GM12878 (cell line): Measurements from ENCODE around the gene CTSO. TPM values are rescaled to one million over a fixed set of nuclear protein-coding genes. Genes with fewer than 3 reads are reported as not detected.
A peak's percentile ranks its signal among the peaks of the same experiment; 100 is the strongest.

ENCODE experiments used
- ATAC-seq: fragments of 200-7000 bp; cut with Tn5 transposase; 3 replicates; pipeline ENCODE4 v1.9.1; 2020; ENCODE audit warnings: mild to moderate bottlenecking, moderate library complexity
- BruUV-seq: library from RNA; stranded (reverse); fragments of 400-500 nt; replicated peaks from 2 replicates; lab custom pipeline; 2021; lab: Mats Ljungman, UMichigan
- CTCF ChIA-PET: fragments of 300-600 bp; sonication (Branson Sonifier 250); formaldehyde crosslinking; extraction: SDS; loops from one replicate; lab custom pipeline; 2021; ENCODE audit warnings: inconsistent platforms; lab: Yijun Ruan, JAX
- POLR2A ChIA-PET: fragments of 350-600 bp; formaldehyde crosslinking; extraction: SDS; loops from one replicate; lab custom pipeline; 2021; ENCODE audit warnings: inconsistent platforms; lab: Charles Lee
- RAD21 ChIA-PET: fragments of 300-600 bp; sonication (Branson Sonifier 250); formaldehyde crosslinking; loops from one replicate; lab custom pipeline; 2023; ENCODE audit warnings: antibody characterized with exemption; ENCODE audit not compliant: unreplicated experiment; lab: Charles Lee
- SMC1A ChIA-PET: fragments of 300-600 bp; sonication (Branson Sonifier 250); formaldehyde crosslinking; loops from one replicate; lab custom pipeline; 2023; ENCODE audit not compliant: unreplicated experiment, uncharacterized antibody; lab: Charles Lee
- DNase-seq: peaks from one replicate; pipeline ENCODE4 v3.0.0-alpha.2; 2011; ENCODE audit warnings: low read depth, low spot score
- FAIRE-seq: peaks from 3 replicates; lab custom pipeline; 2011; peaks lifted over from hg19 to GRCh38; lab: Jason Lieb, UNC
- H2AFZ ChIP-seq: 2 replicates; pipeline ENCODE4 v1.6.0; 2011; ENCODE audit warnings: low read depth, low read length, control low read depth; ENCODE audit not compliant: control insufficient read depth
- H3K27ac ChIP-seq: 2 replicates; pipeline ENCODE4 v1.5.1; 2011; ENCODE audit warnings: control low read depth; ENCODE audit not compliant: control insufficient read depth, insufficient read depth
- H3K27me3 ChIP-seq, 2 experiments: replicated peaks in 1 of 2; 2 replicates each; pipeline versions ENCODE4 v1.6.0 to v1.6.1; 2011; ENCODE audit warnings: low read length in 1 of 2; ENCODE audit not compliant: control insufficient read depth in 2 of 2, insufficient read depth in 2 of 2
- H3K36me3 ChIP-seq, 2 experiments: 2 replicates each; pipeline ENCODE4 v1.5.1; 2011; ENCODE audit warnings: low read length in 1 of 2; ENCODE audit not compliant: control insufficient read depth in 2 of 2, insufficient read depth in 2 of 2
- H3K4me1 ChIP-seq: 2 replicates; pipeline ENCODE4 v1.6.1; 2011; ENCODE audit warnings: mild to moderate bottlenecking, low read length, moderate library complexity, mixed read lengths; ENCODE audit not compliant: control insufficient read depth, insufficient read depth
- H3K4me2 ChIP-seq: 2 replicates; pipeline ENCODE4 v1.6.0; 2011; ENCODE audit warnings: control low read depth; ENCODE audit not compliant: control insufficient read depth, insufficient read depth
- H3K4me3 ChIP-seq: fragments of 200-600 bp; sonication (generic); 2 replicates; pipeline ENCODE4 v1.5.1; 2016
- H3K79me2 ChIP-seq: 2 replicates; pipeline ENCODE4 v1.6.0; 2011; ENCODE audit warnings: low read length; ENCODE audit not compliant: control insufficient read depth, insufficient read depth
- H3K9ac ChIP-seq: 2 replicates; pipeline ENCODE4 v1.8.0; 2011; ENCODE audit warnings: low read length, control low read depth, mixed read lengths; ENCODE audit not compliant: control insufficient read depth, insufficient read depth
- H3K9me3 ChIP-seq: replicated peaks from 3 replicates; pipeline ENCODE4 v1.5.1; 2011; ENCODE audit warnings: mild to moderate bottlenecking, low read length; ENCODE audit not compliant: control insufficient read depth, insufficient read depth
- H4K20me1 ChIP-seq: 2 replicates; pipeline ENCODE4 v1.6.0; 2011; ENCODE audit not compliant: control insufficient read depth, insufficient read depth
- CBX3 ChIP-seq: fragments of 200-600 bp; sonication (generic); IDR thresholded peaks from 2 replicates; pipeline ENCODE4 v1.6.1; 2016; ENCODE audit warnings: low read depth, borderline replicate concordance
- CUX1 ChIP-seq: IDR thresholded peaks from 2 replicates; pipeline ENCODE4 v1.6.1; 2012; ENCODE audit warnings: improper control_type of control experiment, low read depth, low read length; ENCODE audit not compliant: insufficient replicate concordance
- KAT2A ChIP-seq: conservative IDR thresholded peaks from 2 replicates; pipeline ENCODE4 v1.6.1; 2011; ENCODE audit warnings: low read depth, low read length; ENCODE audit not compliant: control insufficient read depth
- NFIC ChIP-seq: IDR thresholded peaks from 2 replicates; pipeline ENCODE4 v1.6.1; 2012; ENCODE audit warnings: low read depth, mild to moderate bottlenecking, inconsistent platforms, low read length, moderate library complexity
- NFYB ChIP-seq: IDR thresholded peaks from 2 replicates; pipeline ENCODE4 v1.6.1; 2011; ENCODE audit warnings: low read depth, mild to moderate bottlenecking, low read length, improper control_type of control experiment, moderate library complexity; ENCODE audit not compliant: insufficient read depth
- NR2C1 ChIP-seq: fragments of 450-650 bp; IDR thresholded peaks from 2 replicates; pipeline ENCODE4 v1.6.1; 2017; ENCODE audit warnings: antibody characterized with exemption, mild to moderate bottlenecking, moderate library complexity
- PML ChIP-seq: IDR thresholded peaks from 2 replicates; pipeline ENCODE4 v1.6.1; 2012; ENCODE audit warnings: low read length, inconsistent platforms
- TARDBP ChIP-seq: IDR thresholded peaks from 2 replicates; pipeline ENCODE4 v1.6.1; 2016; ENCODE audit warnings: borderline replicate concordance
- USF1 ChIP-seq: IDR thresholded peaks from 2 replicates; pipeline ENCODE4 v1.6.1; 2011; ENCODE audit warnings: borderline replicate concordance, low read depth, mild to moderate bottlenecking, moderate library complexity, mixed read lengths, low read length; ENCODE audit not compliant: insufficient read depth; ENCODE audit errors: extremely low read length
- WGBS: methylation state at CpG from one replicate; pipeline ENCODE4 v1.1.6; 2016; ENCODE audit warnings: low lambda C conversion rate; ENCODE audit not compliant: insufficient replicate concordance, insufficient coverage; ENCODE audit errors: missing lambda C conversion rate; 5-methylcytosine and 5-hydroxymethylcytosine counted together
- in situ Hi-C: fragments of 300-500 bp; cut with MboI; formaldehyde crosslinking; loops from 9 replicates; pipeline ENCODE4 v1.14.3; 2018; ENCODE audit warnings: mixed read lengths
- intact Hi-C: fragments of 100-400 bp; cut with micrococcal nuclease; formaldehyde crosslinking; loops from one replicate; pipeline ENCODE4 v1.14.2; 2022; ENCODE audit not compliant: unreplicated experiment
- polyA plus RNA-seq, 11 experiments: library from polyadenylated mRNA; depleted of rRNA in 4 of 11; unstranded in 6 of 11; stranded (reverse) in 5 of 11; fragments of >200 nt; fragmentation: Nextera tagmentation in 4 of 11; fragmentation: Illumina TruSeq in 1 of 11; extraction: Ambion mirVana in 4 of 11; extraction: Trizol in 1 of 11; gene quantifications; 1 replicate in 1 of 11; 2 replicates in 10 of 11; pipeline versions ENCODE4 v1.2.1 to v1.2.3, GENCODE V29; 2011 to 2016; ENCODE audit warnings: inconsistent platforms in 2 of 11, missing spikeins in 2 of 11, low read depth in 1 of 11
- total RNA-seq, 4 experiments: library from RNA; depleted of rRNA in 3 of 4; stranded (reverse); fragments of >200 nt in 3 of 4; fragmentation: Illumina TruSeq in 1 of 4; extraction: Trizol in 1 of 4; gene quantifications; 2 replicates each; pipeline versions ENCODE4 v1.2.1 to v1.2.3, GENCODE V29; 2013 to 2021
- TF ChIP-seq, protein P1 (sequence below): IDR thresholded peaks from 2 replicates; pipeline ENCODE4 v1.6.1; 2012; ENCODE audit warnings: low read depth, low read length, improper control_type of control experiment
- TF ChIP-seq, protein P2 (sequence below): fragments of 450-650 bp; IDR thresholded peaks from 2 replicates; pipeline ENCODE4 v1.6.1; 2016; ENCODE audit warnings: mild to moderate bottlenecking

Gene CTSO
- total and polyA plus RNA-seq, 10 of the 15 experiments (the other 5 are each of a cell fraction or from before 2014, with no cell fraction given): 3.9 to 9.7 (median 7.0) TPM

GRCh38 chr4:155954118-155954685 is 536 bp upstream of the CTSO start (continued):
- TF ChIP-seq, protein P1, sequence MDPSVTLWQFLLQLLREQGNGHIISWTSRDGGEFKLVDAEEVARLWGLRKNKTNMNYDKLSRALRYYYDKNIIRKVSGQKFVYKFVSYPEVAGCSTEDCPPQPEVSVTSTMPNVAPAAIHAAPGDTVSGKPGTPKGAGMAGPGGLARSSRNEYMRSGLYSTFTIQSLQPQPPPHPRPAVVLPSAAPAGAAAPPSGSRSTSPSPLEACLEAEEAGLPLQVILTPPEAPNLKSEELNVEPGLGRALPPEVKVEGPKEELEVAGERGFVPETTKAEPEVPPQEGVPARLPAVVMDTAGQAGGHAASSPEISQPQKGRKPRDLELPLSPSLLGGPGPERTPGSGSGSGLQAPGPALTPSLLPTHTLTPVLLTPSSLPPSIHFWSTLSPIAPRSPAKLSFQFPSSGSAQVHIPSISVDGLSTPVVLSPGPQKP: no peak
- TF ChIP-seq, protein P2, sequence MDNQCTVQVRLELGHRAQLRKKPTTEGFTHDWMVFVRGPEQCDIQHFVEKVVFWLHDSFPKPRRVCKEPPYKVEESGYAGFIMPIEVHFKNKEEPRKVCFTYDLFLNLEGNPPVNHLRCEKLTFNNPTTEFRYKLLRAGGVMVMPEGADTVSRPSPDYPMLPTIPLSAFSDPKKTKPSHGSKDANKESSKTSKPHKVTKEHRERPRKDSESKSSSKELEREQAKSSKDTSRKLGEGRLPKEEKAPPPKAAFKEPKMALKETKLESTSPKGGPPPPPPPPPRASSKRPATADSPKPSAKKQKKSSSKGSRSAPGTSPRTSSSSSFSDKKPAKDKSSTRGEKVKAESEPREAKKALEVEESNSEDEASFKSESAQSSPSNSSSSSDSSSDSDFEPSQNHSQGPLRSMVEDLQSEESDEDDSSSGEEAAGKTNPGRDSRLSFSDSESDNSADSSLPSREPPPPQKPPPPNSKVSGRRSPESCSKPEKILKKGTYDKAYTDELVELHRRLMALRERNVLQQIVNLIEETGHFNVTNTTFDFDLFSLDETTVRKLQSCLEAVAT: 0 out of 2 replicates have a peak, but pooled peaks have one; percentile 22
- no peak for TF ChIP-seq NR2C1
- no peak for TF ChIP-seq TARDBP
- TF ChIP-seq PML: no peak

DNA sequence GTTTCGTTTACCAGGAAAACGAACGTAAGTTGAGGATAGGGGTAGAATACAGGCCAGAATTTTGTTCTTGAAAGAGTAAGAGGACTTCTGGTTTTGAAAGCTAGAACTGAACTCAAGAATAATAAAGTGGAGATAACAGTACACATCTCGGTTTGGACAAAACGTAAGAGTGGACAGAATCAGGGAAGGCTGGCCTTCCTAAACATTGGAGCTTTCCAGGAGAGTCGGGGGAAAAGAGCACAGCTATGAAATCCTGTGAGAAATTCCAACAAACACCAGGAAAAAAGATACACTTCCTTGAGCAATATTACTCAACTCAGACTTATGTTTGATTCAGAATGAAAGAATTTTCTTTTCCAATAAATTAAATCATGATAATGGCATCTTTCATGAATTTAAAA is 1.2 kb downstream of the CTSO start:
- H3K9me3 ChIP-seq: no peaks in the 10 kb centered on the region
- H3K4me1 ChIP-seq: no peaks in the 10 kb centered on the region
- no peak overlapping the region for H3K27ac ChIP-seq
- H3K4me2 ChIP-seq: peak overlapping the region; percentile 22; the same call in 1 of the 2 replicates
- no peaks in the 10 kb centered on the region for H3K27me3 ChIP-seq
- BruUV-seq: no TSS peak
- POLR2A ChIA-PET: interaction anchor here (1.2 to 2.4 kb wide), 3 partner anchors 63 to 151 kb away, joined by 3 to 21 read pairs (median 6); no protein-coding TSS in a partner anchor
- no peak for ATAC-seq
- RAD21 ChIA-PET: interaction anchor here (1.0 to 4.2 kb wide), 25 partner anchors 11 to 580 kb away, joined by 3 to 113 read pairs (median 6); partner anchors contain the start of gene MAP9
- CTCF ChIA-PET: interaction anchor here (0.7 to 8.5 kb wide), 47 partner anchors 9 to 685 kb away, joined by 3 to 186 read pairs (median 5); partner anchors contain the start of genes GUCY1B1, MAP9 and TDO2
- no peak for TF ChIP-seq USF1
- TF ChIP-seq NFIC: no peak
- no peak for TF ChIP-seq KAT2A
- no peak for TF ChIP-seq NFYB
- TF ChIP-seq CUX1: no peak
- TF ChIP-seq CBX3: no peak
- TF ChIP-seq, all 136 proteins: peak for 0
- FAIRE-seq: no peak
- H3K4me3 ChIP-seq: no peak overlapping the region
- H3K9ac ChIP-seq: no peak overlapping the region
- H4K20me1 ChIP-seq: no peaks in the 10 kb centered on the region
- H2AFZ ChIP-seq: peak overlapping the region; percentile 15
- no peaks in the 10 kb centered on the region; the same call in 1 of the 2 replicates for H3K79me2 ChIP-seq
- in situ Hi-C loops (loop anchor here (5.0 kb wide), 1 partner anchor 145 kb away; no protein-coding TSS in a partner anchor), intact Hi-C loops (loop anchor here (5.0 to 10.0 kb wide), 4 partner anchors 285 to 1252 kb away; partner anchors contain the start of genes GUCY1A1 and MAP9)
- SMC1A ChIA-PET: interaction anchor here (0.6 to 4.4 kb wide), 41 partner anchors 8 to 848 kb away, joined by 3 to 110 read pairs (median 4); partner anchors contain the start of gene TDO2
- WGBS: 81% methylated on average over 6 of the region's 6 CpGs
- DNase-seq: no peak
- H3K36me3 ChIP-seq: no peaks in the 10 kb centered on the region
